PC-9 (cell line): ENCODE data around the gene DDR2.

ENCODE experiments used
- CTCF ChIP-seq: fragments of 200-600 bp; sonication (generic); conservative IDR thresholded peaks from 2 replicates; pipeline ENCODE4 v1.6.1; 2017; ENCODE audit warnings: mixed run types, antibody characterized with exemption, mild to moderate bottlenecking, moderate library complexity
- EZH2 ChIP-seq: fragments of 200-600 bp; sonication (generic); IDR thresholded peaks from 2 replicates; pipeline ENCODE4 v1.8.0; 2017; ENCODE audit warnings: antibody characterized with exemption, low read depth

GRCh38 chr1:162757476-162757875 is 125.2 kb downstream of the DDR2 start:
- TF ChIP-seq EZH2 (no peak), CTCF (no peak)
